KMS-11 (cell line): ENCODE measurements around the gene TM9SF4.
A peak's percentile ranks its signal among the peaks of the same experiment; 100 is the strongest.

Experiments
- H2AFZ ChIP-seq: fragments of 200-600 bp; sonication (generic); 2 replicates; pipeline ENCODE4 v1.6.1; 2016; ENCODE audit warnings: antibody characterized with exemption, mixed run types, low read depth
- H3K27ac ChIP-seq: fragments of 200-600 bp; sonication (generic); 2 replicates; pipeline ENCODE4 v1.6.1; 2016; ENCODE audit warnings: mild to moderate bottlenecking, mixed run types
- H3K27me3 ChIP-seq: fragments of 200-600 bp; sonication (generic); 2 replicates; pipeline ENCODE4 v1.6.1; 2017; ENCODE audit warnings: mild to moderate bottlenecking, low read depth, mixed run types, moderate library complexity; ENCODE audit not compliant: insufficient read depth
- H3K36me3 ChIP-seq: fragments of 200-600 bp; sonication (generic); 2 replicates; pipeline ENCODE4 v1.6.1; 2017; ENCODE audit warnings: mild to moderate bottlenecking, mixed run types; ENCODE audit not compliant: insufficient read depth
- H3K4me1 ChIP-seq: fragments of 200-600 bp; sonication (generic); 2 replicates; pipeline ENCODE4 v1.6.1; 2016; ENCODE audit warnings: mild to moderate bottlenecking, low read depth, mixed run types; ENCODE audit not compliant: poor library complexity, severe bottlenecking
- H3K4me2 ChIP-seq: fragments of 200-600 bp; sonication (generic); 2 replicates; pipeline ENCODE4 v1.7.0; 2016; ENCODE audit warnings: mild to moderate bottlenecking, mixed run types
- H3K4me3 ChIP-seq: fragments of 200-600 bp; sonication (generic); IDR thresholded peaks from 2 replicates; pipeline ENCODE4 v1.6.1; 2017; ENCODE audit warnings: low read depth, low read length, mixed read lengths; ENCODE audit not compliant: insufficient read depth
- H3K79me2 ChIP-seq: fragments of 200-600 bp; sonication (generic); 2 replicates; pipeline ENCODE4 v1.6.1; 2016; ENCODE audit warnings: low read depth, mixed run types; ENCODE audit not compliant: insufficient read depth
- H3K9ac ChIP-seq: fragments of 200-600 bp; sonication (generic); 2 replicates; pipeline ENCODE4 v1.6.1; 2016; ENCODE audit warnings: mild to moderate bottlenecking, mixed run types
- H4K20me1 ChIP-seq: fragments of 200-600 bp; sonication (generic); 2 replicates; pipeline ENCODE4 v1.6.1; 2016; ENCODE audit warnings: mild to moderate bottlenecking, mixed run types; ENCODE audit not compliant: insufficient read depth
- CTCF ChIP-seq: fragments of 200-600 bp; sonication (generic); conservative IDR thresholded peaks from 2 replicates; pipeline ENCODE4 v1.6.1; 2017; ENCODE audit warnings: low read depth, mild to moderate bottlenecking, antibody characterized with exemption, low read length, moderate library complexity, mixed read lengths

TM9SF4 gene

GRCh38 chr20:32070690-32071213 is 38.8 kb upstream of the TM9SF4 start:
- Histone ChIP-seq H3K36me3 (no peaks in the 10 kb centered on the region), H3K4me3 (no peak overlapping the region), H3K27ac (no peak overlapping the region), H3K9ac (no peak overlapping the region), H3K4me2 (no peak overlapping the region), H2AFZ (0 out of 2 replicates have a peak overlapping the region, but pooled peaks have one; percentile 28), H4K20me1 (no peaks in the 10 kb centered on the region), H3K4me1 (peaks cover 45% of the 10 kb centered on the region), H3K79me2 (no peaks in the 10 kb centered on the region), H3K27me3 (no peaks in the 10 kb centered on the region)
- TF ChIP-seq CTCF = no peak

- Histone ChIP-seq H3K27ac (no peak overlapping the region), H3K27me3 (no peaks in the 10 kb centered on the region), H3K4me1 (peaks cover 41% of the 10 kb centered on the region), H3K4me3 (no peak overlapping the region), H3K9ac (no peak overlapping the region), H3K4me2 (no peak overlapping the region), H3K79me2 (no peaks in the 10 kb centered on the region), H4K20me1 (no peaks in the 10 kb centered on the region), H3K36me3 (no peaks in the 10 kb centered on the region), H2AFZ (no peak overlapping the region)
- no peak for TF ChIP-seq CTCF
Observed at GRCh38 chr20:32071395-32072167, 37.9 kb upstream of the TM9SF4 start.

- no peaks in the 10 kb centered on the region for H3K79me2 ChIP-seq
- no peak for TF ChIP-seq CTCF
- no peak overlapping the region for H3K4me3 ChIP-seq
- H3K36me3 ChIP-seq = no peaks in the 10 kb centered on the region
- no peak overlapping the region for H3K27ac ChIP-seq
- no peak overlapping the region for H3K9ac ChIP-seq
- H3K4me1 ChIP-seq = peaks cover 34% of the 10 kb centered on the region
- no peak overlapping the region for H3K4me2 ChIP-seq
- H2AFZ ChIP-seq = no peak overlapping the region
- H4K20me1 ChIP-seq = no peaks in the 10 kb centered on the region
- no peaks in the 10 kb centered on the region for H3K27me3 ChIP-seq
Observed at GRCh38 chr20:32072168-32072750, 37.3 kb upstream of the TM9SF4 start.

GRCh38 chr20:32075534-32075933 is 34.0 kb upstream of the TM9SF4 start:
- Histone ChIP-seq H3K4me1 (peaks cover 12% of the 10 kb centered on the region), H4K20me1 (no peaks in the 10 kb centered on the region), H3K79me2 (no peaks in the 10 kb centered on the region), H3K9ac (no peak overlapping the region), H3K27me3 (no peaks in the 10 kb centered on the region), H3K36me3 (no peaks in the 10 kb centered on the region), H2AFZ (no peak overlapping the region), H3K27ac (no peak overlapping the region), H3K4me3 (no peak overlapping the region), H3K4me2 (no peak overlapping the region)
- no peak for TF ChIP-seq CTCF
